HG03139 (cell line): Measurements from ENCODE around the gene MUC5AC.

Source experiments
- ATAC-seq: cut with Tn5 transposase; IDR thresholded peaks from one replicate; pipeline ENCODE4 v1.9.1; 2021; ENCODE audit not compliant: unreplicated experiment

The MUC5AC gene

GRCh38 chr11:1121813-1122663 is 35.7 kb upstream of the MUC5AC start:
- ATAC-seq: no peak

DNA sequence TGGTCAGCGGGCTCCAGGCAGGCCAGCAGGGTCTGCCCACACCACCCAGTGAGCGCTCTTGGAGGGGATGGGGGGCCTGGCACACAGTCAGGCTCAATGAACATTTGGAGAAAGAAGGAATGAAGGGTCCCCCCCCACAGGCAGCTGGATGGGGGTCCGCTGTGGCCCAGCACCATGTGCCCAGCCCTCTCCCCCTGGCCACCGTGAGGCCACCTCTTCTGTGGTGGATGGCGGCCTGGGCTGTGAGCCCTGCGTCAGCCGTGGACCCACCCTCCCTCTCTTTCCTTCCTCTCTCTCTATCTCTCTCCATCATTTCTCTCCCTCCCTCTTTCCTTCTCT is 35.1 kb upstream of the MUC5AC start:
- no peak for ATAC-seq

DNA sequence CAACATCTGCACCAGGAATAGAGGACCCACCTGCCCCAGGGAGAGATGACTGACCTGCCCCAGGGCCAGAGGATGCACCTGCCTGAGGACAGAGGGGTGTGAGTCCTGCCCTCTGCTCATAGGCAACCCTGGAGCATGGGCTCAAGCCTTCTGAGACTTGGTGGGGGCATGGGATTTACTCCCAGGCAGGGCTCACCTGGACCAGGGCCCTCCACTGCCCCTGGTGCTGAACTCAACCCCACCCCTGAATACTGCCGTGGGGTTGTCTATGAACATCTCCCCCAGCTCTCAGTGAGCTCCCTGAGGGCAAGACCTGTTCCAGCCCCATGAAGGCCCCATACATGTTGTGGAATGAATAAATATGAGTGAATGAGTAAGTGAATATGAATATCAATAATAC is 33.8 kb upstream of the MUC5AC start:
- no peak for ATAC-seq

DNA sequence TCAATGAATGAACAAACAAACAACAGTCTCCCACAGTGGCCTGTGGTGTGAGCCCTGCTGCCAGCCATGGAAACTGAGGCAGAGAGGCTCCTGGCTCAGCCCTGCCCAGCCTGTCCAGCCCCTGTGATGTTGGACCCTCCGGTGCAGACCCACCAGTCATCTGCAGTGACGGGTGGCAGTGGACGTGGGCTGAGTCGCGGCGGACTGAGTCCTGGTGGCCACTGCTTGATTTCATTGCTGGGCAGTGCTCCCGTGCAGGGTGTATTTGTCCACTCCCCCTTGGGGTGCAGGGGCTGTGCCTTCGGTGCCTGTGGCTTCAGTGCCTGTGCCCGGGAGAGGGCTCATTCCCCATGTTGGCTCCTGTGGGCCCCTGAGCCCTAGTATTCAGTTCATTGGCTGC is 31.9 kb upstream of the MUC5AC start:
- ATAC-seq: no peak

- ATAC-seq: no peak
These were observed 31.2 kb upstream of the MUC5AC start for GRCh38 chr11:1126491-1126926.

DNA sequence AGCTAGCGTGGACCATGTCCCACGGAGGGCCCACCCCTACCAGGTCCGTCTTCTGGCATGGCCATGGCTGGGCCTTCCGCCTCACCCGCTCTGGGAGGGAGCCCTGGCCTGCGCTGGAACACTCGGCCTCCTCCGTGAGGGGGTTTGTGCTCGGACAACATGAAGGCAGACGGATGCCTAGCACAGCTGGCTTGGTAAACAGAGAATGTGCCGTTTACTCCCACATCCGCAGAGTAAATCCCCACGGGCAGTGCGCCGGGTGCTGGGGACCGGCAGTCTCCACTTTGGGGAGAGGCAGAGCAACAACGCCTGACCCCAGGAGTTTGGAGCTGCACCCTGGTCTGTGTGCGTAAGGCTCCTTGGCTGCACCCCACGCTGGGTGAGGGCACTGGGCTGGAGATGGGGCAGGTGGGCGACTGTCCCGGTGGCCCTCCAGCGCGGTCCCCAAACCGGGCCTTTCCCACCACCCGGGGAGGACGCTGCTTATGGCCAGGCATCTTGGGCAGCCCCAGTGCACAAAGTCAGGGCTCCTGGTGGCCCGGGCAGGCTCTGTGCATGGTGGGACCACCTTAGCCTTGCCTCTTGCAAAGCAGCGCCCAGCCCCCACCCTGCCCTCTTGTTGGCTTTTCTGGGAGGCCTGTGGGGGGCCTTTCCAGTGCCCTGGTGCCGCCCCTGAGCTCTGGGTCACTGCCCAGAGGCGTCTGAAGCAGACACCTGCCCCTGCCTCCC is 30.7 kb upstream of the MUC5AC start:
- no peak for ATAC-seq

- no peak for ATAC-seq
These were observed 30.0 kb upstream of the MUC5AC start for GRCh38 chr11:1127664-1128162.

- no peak for ATAC-seq
These were observed 29.2 kb upstream of the MUC5AC start for GRCh38 chr11:1128311-1129142.

GRCh38 chr11:1129143-1129610 is 28.6 kb upstream of the MUC5AC start:
- ATAC-seq: no peak

GRCh38 chr11:1129611-1130160 is 28.1 kb upstream of the MUC5AC start:
- no peak for ATAC-seq

- ATAC-seq: no peak
These were observed 27.3 kb upstream of the MUC5AC start for GRCh38 chr11:1130276-1131032.

- ATAC-seq: no peak
These were observed 26.5 kb upstream of the MUC5AC start for GRCh38 chr11:1131033-1131911.

DNA sequence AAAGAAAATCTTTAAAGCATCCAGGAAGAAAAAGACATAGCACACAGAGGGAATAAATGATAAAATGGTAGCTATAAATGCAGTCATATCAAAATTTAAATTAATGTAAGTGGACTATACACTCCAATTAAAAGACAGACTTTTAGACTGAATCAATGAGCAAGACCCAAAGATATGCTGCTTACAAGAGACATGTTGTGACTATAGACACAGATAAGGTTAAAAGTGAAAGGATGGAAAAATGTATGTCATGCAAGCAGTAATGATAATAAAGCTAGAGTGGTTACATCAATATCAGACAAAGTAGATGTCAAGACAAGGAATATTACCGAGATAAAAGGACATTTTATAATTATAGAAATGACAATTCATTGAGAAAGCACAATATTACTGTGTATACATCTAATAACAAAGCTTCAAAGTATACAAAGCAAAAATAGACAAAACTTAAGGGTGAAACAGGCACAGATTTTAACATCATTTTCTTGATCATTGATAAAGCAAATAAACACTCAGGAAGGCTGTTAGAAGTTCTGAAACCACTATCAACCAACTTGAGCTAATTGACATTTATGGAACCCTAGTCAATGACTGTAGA is 22.8 kb upstream of the MUC5AC start:
- ATAC-seq: no peak

DNA sequence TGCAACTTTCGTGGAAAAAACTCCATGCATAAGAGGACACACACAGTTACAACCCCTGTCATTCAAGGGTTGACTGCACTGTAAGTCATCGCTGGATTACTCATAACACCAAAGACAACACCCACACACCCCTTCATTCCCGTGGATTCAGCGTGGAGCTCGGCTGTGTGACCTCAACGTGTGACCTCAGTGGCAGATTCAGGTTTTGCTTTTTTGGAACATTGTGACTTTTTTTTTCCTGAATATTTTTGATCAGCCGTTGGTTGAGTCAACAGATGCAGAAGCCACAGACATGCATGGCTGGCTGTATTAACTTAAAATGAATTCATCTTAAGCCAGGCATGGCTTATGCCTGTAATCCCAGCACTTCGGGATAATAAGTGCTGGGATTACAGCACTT is 19.7 kb upstream of the MUC5AC start:
- no peak for ATAC-seq

DNA sequence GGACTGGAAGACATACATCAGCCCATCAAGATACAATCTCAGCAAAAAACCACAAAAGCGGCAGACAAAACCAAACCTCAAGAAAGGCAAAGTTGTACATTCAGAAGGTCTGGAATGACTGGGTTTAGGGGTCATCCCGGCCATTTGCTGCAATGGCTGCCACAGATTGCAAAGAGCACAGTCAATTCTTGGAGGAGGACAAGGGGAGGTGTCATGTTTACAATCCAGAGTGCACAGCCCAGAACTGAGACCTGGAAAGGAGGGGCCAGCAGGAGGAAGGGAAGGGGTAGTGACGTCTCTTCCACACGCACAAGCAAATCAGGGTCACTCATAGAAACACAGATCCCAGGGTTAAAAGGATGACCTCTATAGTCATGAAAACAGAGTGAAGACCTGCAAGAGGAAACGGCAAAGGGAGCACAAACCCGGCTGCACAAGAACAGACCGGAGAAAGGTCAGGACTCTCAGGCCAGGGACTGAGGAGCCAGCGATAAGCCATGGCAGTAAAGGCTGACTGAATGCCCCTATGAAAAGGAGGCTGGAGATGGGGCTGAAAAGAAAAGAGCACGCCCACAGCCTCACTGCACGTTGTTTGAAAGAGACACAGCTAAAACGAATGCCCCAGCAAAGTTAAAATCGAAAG is 18.2 kb upstream of the MUC5AC start:
- ATAC-seq: no peak

DNA sequence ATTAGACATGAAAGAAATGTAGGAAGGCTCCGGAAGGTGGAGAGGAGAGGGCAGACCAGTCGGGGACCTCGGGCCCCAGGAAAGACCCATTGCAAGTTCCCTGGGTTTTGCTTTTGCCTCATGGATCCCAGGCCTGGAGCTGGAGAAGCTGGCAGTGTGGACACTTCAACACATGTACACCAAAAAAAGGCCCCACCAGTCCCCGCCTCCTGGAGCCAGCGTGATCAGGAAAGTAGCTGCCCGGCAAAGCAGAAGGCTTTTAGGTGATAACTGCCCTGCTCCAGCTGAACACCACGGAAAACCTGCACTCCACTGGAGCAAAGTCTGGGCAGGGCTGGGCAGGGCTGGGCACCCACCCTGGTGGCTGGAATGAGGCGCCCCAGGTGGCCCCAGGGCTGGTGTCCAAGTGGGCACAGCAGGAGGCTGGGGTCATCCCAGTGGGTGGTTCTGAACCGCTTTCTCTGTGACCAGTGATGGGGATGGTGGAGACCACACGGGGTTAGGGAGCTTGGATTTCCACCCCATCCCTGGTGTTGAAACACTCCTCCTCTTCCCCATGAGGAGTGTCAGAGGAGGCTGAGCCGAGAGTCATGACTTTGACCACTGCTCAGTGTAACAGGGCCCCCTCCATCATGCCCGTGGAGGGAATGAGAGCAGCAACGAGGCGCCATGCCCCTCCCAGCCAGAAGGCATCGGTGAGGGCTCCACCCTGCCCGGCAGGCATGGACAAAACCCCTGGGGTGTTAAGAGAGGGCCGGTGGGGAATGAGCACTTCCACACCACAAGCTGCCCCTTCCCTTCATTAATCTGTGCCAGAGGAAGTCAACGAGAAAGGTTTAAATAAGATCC is 16.9 kb upstream of the MUC5AC start:
- no peak for ATAC-seq

GRCh38 chr11:1146365-1146764 is 11.4 kb upstream of the MUC5AC start:
- ATAC-seq: no peak
